H9 (cell line): ENCODE measurements around the gene CHCHD3. TPM values are rescaled to one million over a fixed set of nuclear protein-coding genes. Genes with fewer than 3 reads are reported as not detected.

Source experiments
- DNase-seq: peaks from one replicate; pipeline ENCODE4 v3.0.0-alpha.2; 2017
- H2AFZ ChIP-seq: one replicate; pipeline ENCODE4 v1.6.1; 2013; ENCODE audit warnings: mild to moderate bottlenecking, low read length, control low read depth, moderate library complexity
- H2AK5ac ChIP-seq: 2 replicates; pipeline ENCODE4 v1.6.1; 2013; ENCODE audit warnings: low read length, control low read depth, mixed read lengths; ENCODE audit not compliant: insufficient read length
- H2BK120ac ChIP-seq: one replicate; pipeline ENCODE4 v1.6.1; 2013; ENCODE audit warnings: low read depth, mild to moderate bottlenecking, low read length, control low read depth, inconsistent platforms; ENCODE audit not compliant: poor library complexity, severe bottlenecking
- H2BK12ac ChIP-seq: 2 replicates; pipeline ENCODE4 v1.6.1; 2013; ENCODE audit warnings: low read length, control low read depth, mixed read lengths, low read depth; ENCODE audit not compliant: insufficient read length
- H2BK15ac ChIP-seq: 2 replicates; pipeline ENCODE4 v1.6.1; 2013; ENCODE audit warnings: low read depth, low read length, control low read depth
- H2BK20ac ChIP-seq: one replicate; pipeline ENCODE4 v1.6.1; 2013; ENCODE audit warnings: low read depth, mild to moderate bottlenecking, low read length, control low read depth, inconsistent platforms; ENCODE audit not compliant: poor library complexity, severe bottlenecking
- H2BK5ac ChIP-seq: 2 replicates; pipeline ENCODE4 v1.6.1; 2013; ENCODE audit warnings: low read length, control low read depth, mixed read lengths; ENCODE audit not compliant: insufficient read length
- H3K14ac ChIP-seq: 2 replicates; pipeline ENCODE4 v1.6.1; 2013; ENCODE audit warnings: low read length, control low read depth; ENCODE audit not compliant: insufficient read depth
- H3K18ac ChIP-seq: 2 replicates; pipeline ENCODE4 v1.6.1; 2013; ENCODE audit warnings: low read depth, mild to moderate bottlenecking, mixed read lengths, low read length, control low read depth; ENCODE audit not compliant: insufficient read length
- H3K23ac ChIP-seq: 2 replicates; pipeline ENCODE4 v1.6.1; 2013; ENCODE audit warnings: low read length, control low read depth, mixed read lengths, low read depth; ENCODE audit not compliant: insufficient read length
- H3K23me2 ChIP-seq: 2 replicates; pipeline ENCODE4 v1.6.1; 2013; ENCODE audit warnings: low read depth, mild to moderate bottlenecking, mixed read lengths, low read length, control low read depth; ENCODE audit not compliant: insufficient read length, poor library complexity, severe bottlenecking
- H3K27ac ChIP-seq: 2 replicates; pipeline ENCODE4 v1.5.1; 2013; ENCODE audit warnings: low read length, control low read depth, mixed read lengths, low read depth; ENCODE audit not compliant: insufficient read length
- H3K27me3 ChIP-seq: 2 replicates; pipeline ENCODE4 v1.6.1; 2013; ENCODE audit warnings: low read length, control low read depth, inconsistent platforms; ENCODE audit not compliant: insufficient read depth
- H3K4ac ChIP-seq: 2 replicates; pipeline ENCODE4 v1.6.1; 2013; ENCODE audit warnings: low read depth, mild to moderate bottlenecking, control low read depth, inconsistent platforms, low read length, moderate library complexity
- H3K4me1 ChIP-seq: 2 replicates; pipeline ENCODE4 v1.6.1; 2013; ENCODE audit warnings: low read length, control low read depth, inconsistent platforms; ENCODE audit not compliant: insufficient read depth
- H3K4me2 ChIP-seq: 2 replicates; pipeline ENCODE4 v1.6.1; 2013; ENCODE audit warnings: low read length, control low read depth, mixed read lengths; ENCODE audit not compliant: insufficient read length, insufficient read depth
- H3K56ac ChIP-seq: 2 replicates; pipeline ENCODE4 v1.6.1; 2013; ENCODE audit warnings: low read depth, mild to moderate bottlenecking, mixed read lengths, low read length, control low read depth; ENCODE audit not compliant: insufficient read length
- H3K79me1 ChIP-seq: 2 replicates; pipeline ENCODE4 v1.6.1; 2013; ENCODE audit warnings: low read depth, mild to moderate bottlenecking, moderate library complexity, low read length, control low read depth, inconsistent platforms; ENCODE audit not compliant: insufficient read depth, poor library complexity, severe bottlenecking
- H3K79me2 ChIP-seq: 2 replicates; pipeline ENCODE4 v1.6.1; 2013; ENCODE audit warnings: low read length, control low read depth, inconsistent platforms; ENCODE audit not compliant: insufficient read depth
- H3K9ac ChIP-seq: 2 replicates; pipeline ENCODE4 v1.6.1; 2013; ENCODE audit warnings: low read length, control low read depth, mixed read lengths; ENCODE audit not compliant: insufficient read length; ENCODE audit errors: extremely low read depth
- H3K9me3 ChIP-seq: one replicate; pipeline ENCODE4 v1.6.1; 2013; ENCODE audit warnings: low read depth, low read length, inconsistent platforms; ENCODE audit not compliant: control insufficient read depth
- H3T11ph ChIP-seq: one replicate; pipeline ENCODE4 v1.6.1; 2013; ENCODE audit warnings: mild to moderate bottlenecking, low read length, control low read depth, inconsistent platforms
- H4K20me1 ChIP-seq: one replicate; pipeline ENCODE4 v1.6.1; 2013; ENCODE audit not compliant: control insufficient read depth, insufficient read length, insufficient read depth
- H4K5ac ChIP-seq: 2 replicates; pipeline ENCODE4 v1.6.1; 2013; ENCODE audit warnings: low read depth, mild to moderate bottlenecking, mixed read lengths, low read length, control low read depth; ENCODE audit not compliant: insufficient read length
- H4K8ac ChIP-seq: replicated peaks from 2 replicates; pipeline ENCODE4 v1.6.1; 2013; ENCODE audit warnings: low read length, control low read depth, mixed read lengths, low read depth; ENCODE audit not compliant: insufficient read length
- H4K91ac ChIP-seq: 2 replicates; pipeline ENCODE4 v1.6.1; 2013; ENCODE audit warnings: low read depth, mild to moderate bottlenecking, moderate library complexity, mixed read lengths, low read length, control low read depth; ENCODE audit not compliant: insufficient read length
- H3K27ac Mint-ChIP-seq, 3 experiments: 2 replicates in 2 of 3; 3 replicates in 1 of 3; pipeline ENCODE4 v1.8.0; 2020 to 2021; ENCODE audit warnings: mixed read lengths in 3 of 3, mild to moderate bottlenecking in 1 of 3, moderate library complexity in 1 of 3
- H3K27me3 Mint-ChIP-seq: 2 replicates; pipeline ENCODE4 v1.8.0; 2021; ENCODE audit warnings: low read depth, mild to moderate bottlenecking, moderate library complexity, mixed read lengths
- H3K36me3 Mint-ChIP-seq, 3 experiments: 2 replicates in 2 of 3; 3 replicates in 1 of 3; pipeline ENCODE4 v1.8.0; 2020 to 2021; ENCODE audit warnings: low read depth in 3 of 3, mixed read lengths in 3 of 3; ENCODE audit not compliant: insufficient read depth in 1 of 3
- H3K4me1 Mint-ChIP-seq, 2 experiments: 2 replicates each; pipeline ENCODE4 v1.8.0; 2020; ENCODE audit warnings: mixed read lengths in 2 of 2
- H3K4me3 Mint-ChIP-seq, 2 experiments: 2 replicates in 1 of 2; 3 replicates in 1 of 2; pipeline ENCODE4 v1.8.0; 2020 to 2021; ENCODE audit warnings: mild to moderate bottlenecking in 2 of 2, mixed read lengths in 2 of 2, moderate library complexity in 1 of 2
- H3K9me3 Mint-ChIP-seq, 2 experiments: 2 replicates in 1 of 2; 3 replicates in 1 of 2; pipeline ENCODE4 v1.8.0; 2020; ENCODE audit warnings: mild to moderate bottlenecking in 2 of 2, mixed read lengths in 2 of 2, moderate library complexity in 1 of 2
- CTCF ChIP-seq: fragments of 200-600 bp; sonication (generic); conservative IDR thresholded peaks from 3 replicates; pipeline ENCODE4 v1.8.0; 2021; ENCODE audit warnings: antibody characterized with exemption, mild to moderate bottlenecking
- WGBS: extraction: QIAGEN DNeasy Blood & Tissue Kit; methylation state at CpG from one replicate; pipeline ENCODE4 v1.1.7; 2013; ENCODE audit warnings: missing lambda C conversion rate, low lambda C conversion rate, mixed read lengths; ENCODE audit not compliant: insufficient read length; ENCODE audit errors: extremely low coverage; 5-methylcytosine and 5-hydroxymethylcytosine counted together
- total RNA-seq: library from RNA; stranded (reverse); gene quantifications from 2 replicates; pipeline ENCODE4 v1.2.1, GENCODE V29; 2021

The CHCHD3 gene
- total RNA-seq, 1 experiment from 2014 or later = 104 TPM

- Histone ChIP-seq H3K4me2 (no peak overlapping the region), H2BK12ac (no peak overlapping the region), H3K4ac (no peak overlapping the region), H4K8ac (no peak overlapping the region), H4K20me1 (no peaks in the 10 kb centered on the region), H4K91ac (no peak overlapping the region), H4K5ac (no peak overlapping the region), H3K27ac (no peak overlapping the region), H2BK5ac (no peak overlapping the region), H3K27me3 (no peaks in the 10 kb centered on the region), H3T11ph (no peak overlapping the region), H3K9me3 (no peaks in the 10 kb centered on the region), H3K23ac (no peak overlapping the region), H2BK15ac (no peak overlapping the region), H3K23me2 (no peaks in the 10 kb centered on the region), H3K56ac (no peak overlapping the region), H3K14ac (no peak overlapping the region), H3K4me1 (no peaks in the 10 kb centered on the region), H3K79me1 (no peaks in the 10 kb centered on the region), H3K79me2 (no peaks in the 10 kb centered on the region), H2BK120ac (no peak overlapping the region), H3K9ac (no peak overlapping the region), H2AK5ac (no peak overlapping the region), H3K18ac (no peak overlapping the region), H2BK20ac (no peak overlapping the region), H2AFZ (no peak overlapping the region)
- Mint-ChIP-seq H3K4me1 (peaks cover 8 to 11% of the 10 kb centered on the region in 2 experiments), H3K27ac (no peak overlapping the region), H3K36me3 (no peaks in the 10 kb centered on the region; a peak in 1 of 7 replicates), H3K4me3 (no peak overlapping the region), H3K9me3 (no peaks in the 10 kb centered on the region), H3K27me3 (no peaks in the 10 kb centered on the region; the same call in 1 of the 2 replicates)
- WGBS = no CpG with 5 or more reads among the region's 7 CpGs
- DNase-seq = no peak
- no peak for TF ChIP-seq CTCF
Measured at GRCh38 chr7:132777414-132777813, 304.5 kb downstream of the CHCHD3 start.
